H1 (cell line): ENCODE measurements around the gene LIMK1. TPM values are rescaled to one million over a fixed set of nuclear protein-coding genes. Genes with fewer than 3 reads are reported as not detected.

ENCODE experiments used
- CTCF ChIA-PET: fragments of 300-600 bp; sonication (Branson Sonifier 250); formaldehyde crosslinking; loops from one replicate; lab custom pipeline; 2021; ENCODE audit not compliant: partially characterized antibody; lab: Charles Lee
- POLR2A ChIA-PET: fragments of 300-600 bp; sonication (Branson Sonifier 250); formaldehyde crosslinking; loops from one replicate; lab custom pipeline; 2021; ENCODE audit warnings: inconsistent platforms; ENCODE audit not compliant: partially characterized antibody; lab: Charles Lee
- DNase-seq, 2 experiments: peaks; one replicate each; pipeline versions ENCODE4 v3.0.0 to v3.0.0-alpha.2; 2010 to 2022; ENCODE audit warnings: low spot score in 2 of 2, low read depth in 1 of 2, mixed read lengths in 1 of 2
- FAIRE-seq: peaks from 2 replicates; lab custom pipeline; 2011; peaks lifted over from hg19 to GRCh38; lab: Jason Lieb, UNC
- H2AFZ ChIP-seq: 2 replicates; pipeline ENCODE4 v1.8.1; 2012; ENCODE audit warnings: low read length, inconsistent platforms
- H2AK5ac ChIP-seq: 2 replicates; pipeline ENCODE4 v1.6.1; 2013; ENCODE audit warnings: low read depth, low read length
- H2BK120ac ChIP-seq: replicated peaks from 2 replicates; pipeline ENCODE3; 2013; ENCODE audit warnings: low read depth, low read length, inconsistent platforms
- H2BK12ac ChIP-seq: 2 replicates; pipeline ENCODE4 v1.6.1; 2013; ENCODE audit warnings: low read depth, low read length
- H2BK15ac ChIP-seq: 2 replicates; pipeline ENCODE4 v1.6.1; 2013; ENCODE audit warnings: low read length
- H2BK20ac ChIP-seq: 2 replicates; pipeline ENCODE4 v1.6.1; 2013; ENCODE audit warnings: low read length
- H2BK5ac ChIP-seq: 2 replicates; pipeline ENCODE4 v1.6.1; 2013; ENCODE audit warnings: low read depth, low read length
- H3K14ac ChIP-seq: 2 replicates; pipeline ENCODE4 v1.6.1; 2013; ENCODE audit warnings: inconsistent platforms; ENCODE audit not compliant: insufficient read length
- H3K18ac ChIP-seq: 2 replicates; pipeline ENCODE4 v1.6.1; 2013; ENCODE audit warnings: low read length; ENCODE audit errors: extremely low read depth
- H3K23ac ChIP-seq: 2 replicates; pipeline ENCODE4 v1.6.1; 2013; ENCODE audit warnings: inconsistent platforms; ENCODE audit not compliant: insufficient read length
- H3K23me2 ChIP-seq: 2 replicates; pipeline ENCODE4 v1.6.1; 2013; ENCODE audit warnings: low read depth, low read length
- H3K27ac ChIP-seq: 2 replicates; pipeline ENCODE4 v1.6.1; 2011; ENCODE audit warnings: low read depth, low read length, inconsistent platforms
- H3K27me3 ChIP-seq, 4 experiments: replicated peaks in 1 of 4; 1 replicate in 1 of 4; 2 replicates in 3 of 4; pipeline versions ENCODE4 v1.6.1 to v1.8.1; 2011 to 2013; ENCODE audit warnings: low read length in 3 of 4, mild to moderate bottlenecking in 3 of 4, inconsistent platforms in 2 of 4, mixed read lengths in 2 of 4, moderate library complexity in 1 of 4; ENCODE audit not compliant: control insufficient read depth in 3 of 4, insufficient read depth in 3 of 4; ENCODE audit errors: extremely low read depth in 1 of 4
- H3K36me3 ChIP-seq, 4 experiments: 2 replicates each; pipeline versions ENCODE4 v1.6.1 to v1.8.1; 2011 to 2013; ENCODE audit warnings: mild to moderate bottlenecking in 4 of 4, low read length in 3 of 4, moderate library complexity in 2 of 4, control low read depth in 1 of 4, inconsistent platforms in 1 of 4; ENCODE audit not compliant: insufficient read depth in 4 of 4, control insufficient read depth in 2 of 4
- H3K4ac ChIP-seq: replicated peaks from 2 replicates; pipeline ENCODE3; 2013; ENCODE audit warnings: low read length, low read depth, mixed read lengths, inconsistent platforms; ENCODE audit not compliant: insufficient read length
- H3K4me1 ChIP-seq, 4 experiments: replicated peaks in 1 of 4; 1 replicate in 1 of 4; 2 replicates in 3 of 4; pipeline versions ENCODE4 v1.6.1 to v1.8.1; 2011 to 2013; ENCODE audit warnings: low read length in 3 of 4, inconsistent platforms in 2 of 4, mixed read lengths in 1 of 4; ENCODE audit not compliant: insufficient read depth in 4 of 4, control insufficient read depth in 3 of 4
- H3K4me2 ChIP-seq, 2 experiments: 2 replicates each; pipeline versions ENCODE4 v1.6.1 to v1.8.1; 2011 to 2013; ENCODE audit warnings: low read depth in 2 of 2, low read length in 2 of 2, control low read depth in 1 of 2, inconsistent platforms in 1 of 2, mild to moderate bottlenecking in 1 of 2; ENCODE audit not compliant: insufficient read depth in 1 of 2
- H3K4me3 ChIP-seq, 4 experiments: fragments of 200-600, 300-600 bp in 1 of 4; sonication (generic), shearing (Covaris generic), sonication (Bioruptor Twin) in 1 of 4; 2 replicates each; pipeline versions ENCODE4 v1.5.1 to v1.8.1; 2011 to 2016; ENCODE audit warnings: low read length in 4 of 4, low read depth in 3 of 4, control low read depth in 2 of 4, inconsistent platforms in 2 of 4, mild to moderate bottlenecking in 2 of 4, mixed read lengths in 1 of 4, moderate library complexity in 1 of 4; ENCODE audit not compliant: insufficient read depth in 2 of 4; ENCODE audit errors: extremely low read depth in 1 of 4
- H3K56ac ChIP-seq: replicated peaks from 2 replicates; pipeline ENCODE3; 2013; ENCODE audit warnings: low read depth, mild to moderate bottlenecking, mixed read lengths, low read length, inconsistent platforms; ENCODE audit not compliant: insufficient read length
- H3K79me1 ChIP-seq: 2 replicates; pipeline ENCODE4 v1.6.1; 2013; ENCODE audit warnings: low read depth, low read length, control low read depth
- H3K79me2 ChIP-seq, 2 experiments: 2 replicates each; pipeline versions ENCODE4 v1.6.1 to v1.8.1; 2012 to 2013; ENCODE audit warnings: low read length in 2 of 2, mild to moderate bottlenecking in 2 of 2, inconsistent platforms in 1 of 2; ENCODE audit not compliant: insufficient read depth in 2 of 2, control insufficient read depth in 1 of 2
- H3K9ac ChIP-seq, 4 experiments: replicated peaks in 1 of 4; 1 replicate in 1 of 4; 2 replicates in 3 of 4; pipeline versions ENCODE4 v1.6.1 to v1.8.1; 2011 to 2013; ENCODE audit warnings: low read depth in 3 of 4, low read length in 3 of 4, control low read depth in 2 of 4, mild to moderate bottlenecking in 2 of 4, moderate library complexity in 2 of 4, inconsistent platforms in 1 of 4; ENCODE audit errors: extremely low read depth in 1 of 4
- H3K9me3 ChIP-seq, 2 experiments: 2 replicates each; pipeline versions ENCODE4 v1.6.1 to v1.8.1; 2012 to 2013; ENCODE audit warnings: mild to moderate bottlenecking in 2 of 2, moderate library complexity in 2 of 2, control low read depth in 1 of 2, inconsistent platforms in 1 of 2, low read depth in 1 of 2, low read length in 1 of 2, mixed read lengths in 1 of 2; ENCODE audit not compliant: insufficient read depth in 2 of 2
- H4K20me1 ChIP-seq, 2 experiments: replicated peaks in 1 of 2; 2 replicates each; pipeline versions ENCODE3 to v1.8.1; 2011 to 2013; ENCODE audit warnings: inconsistent platforms in 2 of 2, low read length in 2 of 2, mild to moderate bottlenecking in 1 of 2; ENCODE audit not compliant: insufficient read depth in 2 of 2, control insufficient read depth in 1 of 2
- H4K5ac ChIP-seq: 2 replicates; pipeline ENCODE4 v1.6.1; 2013; ENCODE audit warnings: low read length, low read depth, mixed read lengths, inconsistent platforms; ENCODE audit not compliant: insufficient read length
- H4K8ac ChIP-seq: 2 replicates; pipeline ENCODE4 v1.8.0; 2013; ENCODE audit warnings: mild to moderate bottlenecking, moderate library complexity, low read length, inconsistent platforms; ENCODE audit not compliant: insufficient read depth; ENCODE audit errors: extremely low read depth
- H4K91ac ChIP-seq: replicated peaks from 2 replicates; pipeline ENCODE3; 2013; ENCODE audit warnings: low read length, mixed read lengths, inconsistent platforms; ENCODE audit not compliant: insufficient read length
- CEBPB ChIP-seq: IDR thresholded peaks from 2 replicates; pipeline ENCODE4 v1.6.1; 2012; ENCODE audit warnings: low read depth, low read length
- CHD2 ChIP-seq: IDR thresholded peaks from 2 replicates; pipeline ENCODE4 v1.6.1; 2012; ENCODE audit warnings: low read length, improper control_type of control experiment
- CTBP2 ChIP-seq: IDR thresholded peaks from 2 replicates; pipeline ENCODE4 v1.7.0; 2011; ENCODE audit warnings: borderline replicate concordance, mild to moderate bottlenecking, moderate library complexity, mixed read lengths, low read length; ENCODE audit not compliant: insufficient read depth, insufficient read length
- GTF2F1 ChIP-seq: IDR thresholded peaks from 2 replicates; pipeline ENCODE4 v1.6.1; 2012; ENCODE audit warnings: low read depth, low read length, improper control_type of control experiment, borderline replicate concordance
- HDAC6 ChIP-seq: IDR thresholded peaks from one replicate; pipeline ENCODE4 v1.7.1; 2012; ENCODE audit warnings: low read depth, mild to moderate bottlenecking, inconsistent platforms, low read length, moderate library complexity
- MAX ChIP-seq: IDR thresholded peaks from 2 replicates; pipeline ENCODE4 v1.6.1; 2012; ENCODE audit warnings: inconsistent platforms
- NRF1 ChIP-seq: IDR thresholded peaks from 2 replicates; pipeline ENCODE4 v1.6.1; 2011; ENCODE audit warnings: mild to moderate bottlenecking, low read depth, low read length, improper control_type of control experiment
- PHF8 ChIP-seq: fragments of 200-600 bp; sonication (generic); conservative IDR thresholded peaks from 2 replicates; pipeline ENCODE4 v1.7.1; 2012; ENCODE audit warnings: low read depth, mild to moderate bottlenecking, inconsistent platforms, low read length, moderate library complexity
- RFX5 ChIP-seq: IDR thresholded peaks from 2 replicates; pipeline ENCODE4 v1.6.1; 2011; ENCODE audit warnings: low read depth, low read length, improper control_type of control experiment, borderline replicate concordance
- TAF1 ChIP-seq: IDR thresholded peaks from 2 replicates; pipeline ENCODE4 v1.6.1; 2011; ENCODE audit warnings: mild to moderate bottlenecking, low read depth, low read length
- TBP ChIP-seq: IDR thresholded peaks from 2 replicates; pipeline ENCODE4 v1.6.1; 2011; ENCODE audit warnings: low read depth, low read length, improper control_type of control experiment
- TEAD4 ChIP-seq: IDR thresholded peaks from 2 replicates; pipeline ENCODE4 v1.6.1; 2012; ENCODE audit warnings: low read depth, low read length, inconsistent platforms, mixed read lengths
- WGBS, 2 experiments: shearing (Covaris generic) in 1 of 2; methylation state at CpG; one replicate each; pipeline versions ENCODE4 v1.1.6 to v1.1.7; 2013 to 2015; ENCODE audit warnings: low lambda C conversion rate in 2 of 2, mixed read lengths in 2 of 2, inconsistent platforms in 1 of 2, low coverage in 1 of 2, missing lambda C conversion rate in 1 of 2; ENCODE audit not compliant: insufficient replicate concordance in 2 of 2, insufficient coverage in 1 of 2, insufficient read length in 1 of 2; ENCODE audit errors: extremely low coverage in 1 of 2, missing lambda C conversion rate in 1 of 2; 5-methylcytosine and 5-hydroxymethylcytosine counted together
- polyA plus RNA-seq, 7 experiments: library from polyadenylated mRNA; depleted of rRNA in 3 of 7; stranded (reverse) in 5 of 7; unstranded in 2 of 7; fragments of >200 nt in 5 of 7; fragments of 200-250 nt in 2 of 7; gene quantifications; 1 replicate in 5 of 7; 2 replicates in 1 of 7; 4 replicates in 1 of 7; pipeline versions ENCODE4 v1.2.1 to v1.2.3, GENCODE V29; 2011 to 2013; ENCODE audit warnings: missing spikeins in 2 of 7, mixed read lengths in 2 of 7
- total RNA-seq: library from RNA; stranded (reverse); fragmentation: NEBNext Ultra II Directional; extraction: Animal tissue kit (Norgen Biotek cat#: 25700); gene quantifications from 2 replicates; pipeline ENCODE4 v1.2.1, GENCODE V29; 2021

The LIMK1 gene
- total and polyA plus RNA-seq, 2 of the 8 experiments (the other 6 are each of a cell fraction or from before 2014, with no cell fraction given): 93.5 to 108 TPM

DNA sequence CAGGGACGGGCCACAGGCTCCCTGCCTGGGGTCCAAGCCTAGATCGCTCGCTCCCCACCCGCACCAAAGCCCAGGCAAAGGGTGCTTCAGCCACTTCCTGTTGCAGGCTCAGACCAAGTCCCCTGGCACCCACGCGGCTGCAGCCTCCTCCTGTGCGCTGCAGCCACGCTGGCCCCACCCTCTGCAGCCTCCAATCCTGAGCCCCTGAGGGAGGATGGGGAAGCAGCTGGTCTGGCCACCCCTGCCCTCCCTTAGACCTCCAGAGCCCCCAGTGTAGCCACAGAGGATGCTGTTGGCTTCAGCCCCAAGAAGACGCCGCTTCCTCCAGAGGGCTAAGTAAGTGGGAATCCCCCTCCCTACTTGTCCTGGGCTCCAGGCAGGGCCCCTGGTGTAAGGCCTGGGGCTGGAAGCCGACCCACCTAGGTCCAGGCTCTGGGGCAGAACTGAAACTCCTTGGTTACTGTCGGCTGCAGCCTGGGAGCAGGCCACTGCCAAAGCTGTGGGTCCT, 9.4 kb downstream of the LIMK1 start:
- Histone ChIP-seq H3K18ac (peak overlapping the region; percentile 83; the same call in 1 of the 2 replicates), H2AFZ (no peak overlapping the region), H3K23me2 (no peaks in the 10 kb centered on the region; the same call in 1 of the 2 replicates), H4K20me1 (peaks cover 0 to 12% of the 10 kb centered on the region in 2 experiments), H3K27me3 (no peaks in the 10 kb centered on the region), H2BK20ac (peak overlapping the region; percentile 61; the same call in 1 of the 2 replicates), H2BK15ac (no peak overlapping the region; the same call in 1 of the 2 replicates), H2BK5ac (peak overlapping the region; percentile 81; the same call in 1 of the 2 replicates), H3K79me2 (peaks cover 0 to 5% of the 10 kb centered on the region in 2 experiments; a peak in 1 of 4 replicates), H3K79me1 (peaks cover 5% of the 10 kb centered on the region), H3K4me2 (no peak overlapping the region), H4K8ac (peak overlapping the region; percentile 58; the same call in 1 of the 2 replicates)
- POLR2A ChIA-PET: interaction anchor here (0.9 to 2.1 kb wide), 6 partner anchors 9 to 86 kb away, joined by 3 to 14 read pairs (median 4); partner anchors contain the start of genes EIF4H and LIMK1
- TF ChIP-seq CEBPB: no peak
- TF ChIP-seq TEAD4: no peak
- no peak for TF ChIP-seq CHD2
- no peak for TF ChIP-seq CTBP2
- TF ChIP-seq PHF8: no peak
- no peak for TF ChIP-seq TAF1
- TF ChIP-seq NRF1: no peak
- no peak for TF ChIP-seq MAX
- TF ChIP-seq TBP: no peak
- no peak for TF ChIP-seq GTF2F1
- no peak for TF ChIP-seq RFX5
- no peak for TF ChIP-seq HDAC6
- TF ChIP-seq, all 59 proteins: peak for 0
- H3K14ac ChIP-seq: no peak overlapping the region
- H2BK120ac ChIP-seq: peak overlapping the region; percentile 60
- no peak overlapping the region for H3K27ac ChIP-seq
- peaks cover 3 to 10% of the 10 kb centered on the region in 2 experiments for H3K9me3 ChIP-seq
- CTCF ChIA-PET: interaction anchor here (0.6 to 2.6 kb wide), 6 partner anchors 10 to 213 kb away, joined by 3 to 10 read pairs (median 3); partner anchors contain the start of gene LIMK1
- H2BK12ac ChIP-seq: peak overlapping the region; percentile 87
- H2AK5ac ChIP-seq: peak overlapping the region; percentile 82; the same call in 1 of the 2 replicates
- peaks cover 8 to 31% (median 26%) of the 10 kb centered on the region in 4 experiments for H3K4me1 ChIP-seq
- DNase-seq (no peak), FAIRE-seq (no peak)
- no peak overlapping the region for H3K4me3 ChIP-seq
- 83% methylated on average over 10 of the region's 12 CpGs; no CpG with 5 or more reads in 1 of the 2 experiments for WGBS, 2 experiments
- peaks cover 6 to 23% (median 12%) of the 10 kb centered on the region in 4 experiments for H3K36me3 ChIP-seq
- no peak overlapping the region for H3K23ac ChIP-seq
- H4K5ac ChIP-seq: peak overlapping the region; percentile 1
- H4K91ac ChIP-seq: peak overlapping the region; percentile 91
- H3K4ac ChIP-seq: no peak overlapping the region
- H3K9ac ChIP-seq: no peak overlapping the region
- no peak overlapping the region for H3K56ac ChIP-seq
